Breast epithelium (tissue), 4 donors: Measurements from ENCODE around the gene LFNG. TPM values are rescaled to one million over a fixed set of nuclear protein-coding genes. Genes with fewer than 3 reads are reported as not detected.

Source experiments
- DNase-seq, 2 donors: peaks; one replicate each; pipeline ENCODE4 v3.0.0-alpha.2; 2019; ENCODE audit warnings: low spot score in 2 of 2
- H3K27ac ChIP-seq, 2 donors: fragments of 200-600 bp; sonication (generic) in 1 of 2; one replicate each; pipeline ENCODE4 v1.5.1; 2016 to 2019; ENCODE audit warnings: mild to moderate bottlenecking in 1 of 2
- H3K27me3 ChIP-seq, 2 donors: fragments of 200-600 bp; sonication (generic) in 1 of 2; one replicate each; pipeline versions ENCODE4 v1.5.1 to v1.6.0; 2017 to 2019; ENCODE audit warnings: control low read depth in 1 of 2, mild to moderate bottlenecking in 1 of 2
- H3K36me3 ChIP-seq: fragments of 200-600 bp; one replicate; pipeline ENCODE4 v1.5.1; 2019
- H3K4me1 ChIP-seq, 2 donors: fragments of 200-600 bp; sonication (generic); one replicate each; pipeline ENCODE4 v1.5.1; 2016 to 2019; ENCODE audit warnings: control low read depth in 1 of 2
- H3K4me3 ChIP-seq, 3 donors: fragments of 200-600 bp; sonication (generic); 1 replicate in 2 of 3; 2 replicates in 1 of 3; pipeline ENCODE4 v1.5.1; 2016 to 2019; ENCODE audit warnings: mild to moderate bottlenecking in 3 of 3, moderate library complexity in 2 of 3
- H3K9me3 ChIP-seq, 2 donors: fragments of 200-600 bp; sonication (generic) in 1 of 2; one replicate each; pipeline ENCODE4 v1.5.1; 2016 to 2019; ENCODE audit warnings: control low read depth in 1 of 2
- POLR2A ChIP-seq: fragments of 450-650 bp; IDR thresholded peaks from one replicate; pipeline ENCODE4 v1.6.1; 2016; ENCODE audit warnings: antibody characterized with exemption, mild to moderate bottlenecking, moderate library complexity
- POLR2AphosphoS5 ChIP-seq, 3 donors: sonication (generic); formaldehyde crosslinking; IDR thresholded peaks; one replicate each; pipeline ENCODE4 v1.6.1; 2017; ENCODE audit warnings: antibody characterized with exemption in 3 of 3
- intact Hi-C: fragments of 100-400 bp; cut with DNase I; formaldehyde crosslinking; loops from one replicate; pipeline ENCODE4 v1.15.1; 2023; ENCODE audit warnings: low total_unique reads
- total RNA-seq, 3 donors: library from RNA; depleted of rRNA; stranded (reverse); fragments of >200 nt; gene quantifications; one replicate each; pipeline ENCODE4 v1.1.0, GENCODE V29; 2016
- TF ChIP-seq, protein P1 (sequence below), 3 donors: fragments of 450-650 bp; IDR thresholded peaks; one replicate each; pipeline ENCODE4 v1.5.1; 2016 to 2017; ENCODE audit warnings: antibody characterized with exemption in 3 of 3, mild to moderate bottlenecking in 3 of 3, moderate library complexity in 3 of 3

The LFNG gene
- total RNA-seq, 3 donors from 2014 or later = 5.0 to 16.4 (median 9.1) TPM

DNA sequence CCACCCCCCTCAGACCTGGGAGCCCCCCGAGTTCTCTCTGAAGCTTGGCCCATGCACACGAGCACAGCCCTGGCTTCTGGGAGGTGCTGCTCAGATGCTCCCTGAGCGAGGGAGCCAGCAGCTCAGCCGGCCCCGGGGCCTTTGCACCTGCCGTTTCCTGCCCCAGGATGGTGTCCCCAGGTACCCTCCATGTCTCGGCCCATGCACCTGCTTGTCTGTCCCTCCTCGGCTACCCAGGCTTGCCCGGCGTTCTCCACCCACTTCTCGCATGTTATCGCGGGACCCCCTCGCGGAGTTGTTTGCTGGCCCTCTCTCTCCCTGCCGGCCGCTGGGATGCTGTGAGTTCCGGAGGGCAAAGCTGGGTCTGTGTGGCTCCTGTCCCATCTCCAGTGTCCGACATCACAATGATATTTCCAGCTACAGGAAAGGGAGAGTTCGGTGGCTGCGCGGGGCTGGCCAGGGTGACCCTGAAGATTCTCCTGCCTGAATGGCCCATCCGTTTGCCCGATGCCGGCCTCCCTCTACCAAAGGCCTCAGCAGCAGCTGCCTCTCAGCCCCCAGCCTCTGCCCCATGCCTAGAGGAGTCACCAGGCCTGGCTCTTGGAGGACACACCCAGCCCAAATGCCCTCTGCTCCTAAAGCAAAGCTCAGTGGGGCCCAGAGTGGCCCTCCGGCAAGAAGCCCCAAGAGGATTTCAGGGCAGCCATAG, 12.2 kb upstream of the LFNG start:
- DNase-seq = no peak
- H3K9me3 ChIP-seq = no peaks in the 10 kb centered on the region
- no peaks in the 10 kb centered on the region for H3K27me3 ChIP-seq
- no peaks in the 10 kb centered on the region for H3K36me3 ChIP-seq
- peaks cover 21 to 33% of the 10 kb centered on the region in 2 donors for H3K4me1 ChIP-seq
- no peak for TF ChIP-seq POLR2AphosphoS5 (IDR thresholded peaks at IDR 0.05)
- TF ChIP-seq, protein P1, sequence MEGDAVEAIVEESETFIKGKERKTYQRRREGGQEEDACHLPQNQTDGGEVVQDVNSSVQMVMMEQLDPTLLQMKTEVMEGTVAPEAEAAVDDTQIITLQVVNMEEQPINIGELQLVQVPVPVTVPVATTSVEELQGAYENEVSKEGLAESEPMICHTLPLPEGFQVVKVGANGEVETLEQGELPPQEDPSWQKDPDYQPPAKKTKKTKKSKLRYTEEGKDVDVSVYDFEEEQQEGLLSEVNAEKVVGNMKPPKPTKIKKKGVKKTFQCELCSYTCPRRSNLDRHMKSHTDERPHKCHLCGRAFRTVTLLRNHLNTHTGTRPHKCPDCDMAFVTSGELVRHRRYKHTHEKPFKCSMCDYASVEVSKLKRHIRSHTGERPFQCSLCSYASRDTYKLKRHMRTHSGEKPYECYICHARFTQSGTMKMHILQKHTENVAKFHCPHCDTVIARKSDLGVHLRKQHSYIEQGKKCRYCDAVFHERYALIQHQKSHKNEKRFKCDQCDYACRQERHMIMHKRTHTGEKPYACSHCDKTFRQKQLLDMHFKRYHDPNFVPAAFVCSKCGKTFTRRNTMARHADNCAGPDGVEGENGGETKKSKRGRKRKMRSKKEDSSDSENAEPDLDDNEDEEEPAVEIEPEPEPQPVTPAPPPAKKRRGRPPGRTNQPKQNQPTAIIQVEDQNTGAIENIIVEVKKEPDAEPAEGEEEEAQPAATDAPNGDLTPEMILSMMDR (IDR thresholded peaks at IDR 0.05) = no peak
- TF ChIP-seq POLR2A = no peak
- no peak overlapping the region for H3K4me3 ChIP-seq
- intact Hi-C loops = no loop called here
- H3K27ac ChIP-seq = peak overlapping the region; percentile 72 to 87

DNA sequence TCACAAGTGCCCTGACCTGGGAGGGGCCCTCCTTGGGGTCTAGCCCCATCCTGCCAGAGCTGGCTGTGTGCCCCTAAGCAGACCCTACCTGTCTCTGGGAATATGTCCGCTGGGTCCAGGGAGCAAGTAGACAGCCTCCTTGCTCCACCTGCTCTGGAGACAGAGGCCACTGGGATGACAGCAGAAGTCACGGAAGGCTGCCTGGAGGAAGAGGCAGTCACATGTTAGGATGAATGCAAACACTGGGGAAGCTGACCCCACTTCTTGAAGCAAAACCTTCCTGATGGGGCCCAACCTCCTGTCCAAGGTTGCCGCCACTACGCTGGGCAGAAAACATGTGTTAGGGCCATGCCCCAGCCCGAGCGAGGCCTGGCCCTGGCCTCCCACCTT, 11.7 kb upstream of the LFNG start:
- no peak for DNase-seq
- intact Hi-C loops = no loop called here
- Histone ChIP-seq H3K4me3 (peak overlapping the region in 2 of 3 donors; percentile 21 to 52), H3K36me3 (no peaks in the 10 kb centered on the region), H3K27ac (peak overlapping the region; percentile 72 to 87), H3K9me3 (no peaks in the 10 kb centered on the region), H3K4me1 (peaks cover 24 to 36% of the 10 kb centered on the region in 2 donors), H3K27me3 (no peaks in the 10 kb centered on the region)
- TF ChIP-seq POLR2A (no peak), POLR2AphosphoS5 (IDR thresholded peaks at IDR 0.05) (no peak)
- TF ChIP-seq, protein P1 (IDR thresholded peaks at IDR 0.05) = no peak

DNA sequence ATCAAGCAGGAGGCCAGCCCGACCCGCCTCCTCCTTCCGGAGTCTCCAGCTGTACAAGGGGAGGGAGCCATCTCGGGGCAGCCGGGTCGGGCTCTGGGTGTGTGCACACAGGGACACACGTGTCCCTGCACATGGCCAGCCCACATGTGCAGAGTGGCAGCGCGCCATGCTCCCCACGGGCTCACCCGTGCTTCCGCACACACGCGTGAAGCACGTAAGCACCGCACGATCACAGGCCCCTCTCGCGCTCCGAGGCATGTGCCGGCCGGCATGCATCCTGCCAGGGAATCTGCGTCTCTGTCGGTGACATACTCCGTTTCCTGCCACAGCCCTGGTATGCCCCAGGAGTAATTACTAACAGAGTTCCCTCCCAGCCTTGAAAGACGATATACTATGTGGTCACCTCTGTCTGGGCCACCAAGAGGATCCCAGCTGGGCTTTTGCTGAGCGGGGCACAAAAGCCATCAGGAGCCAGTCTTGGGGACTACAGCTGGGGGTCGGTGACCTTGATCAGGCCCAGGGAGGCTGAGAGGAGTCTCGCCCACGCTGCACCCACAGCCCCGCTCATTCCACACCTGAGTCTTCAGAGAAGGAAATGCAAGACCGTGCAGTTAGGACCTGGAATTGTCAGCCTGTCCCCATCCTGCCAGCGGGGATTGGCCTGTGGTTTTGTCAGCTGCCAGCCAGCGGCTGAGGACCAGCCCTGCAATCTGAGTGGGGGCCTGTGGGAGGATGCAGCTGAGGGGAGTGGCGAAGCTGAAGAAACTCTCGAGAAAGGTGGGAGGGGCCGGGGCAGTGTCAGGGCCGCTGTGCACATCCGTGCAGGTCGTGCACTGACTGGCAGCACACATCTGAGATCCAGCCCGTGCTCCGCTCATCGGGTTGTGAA, 11.0 kb upstream of the LFNG start:
- H3K9me3 ChIP-seq = no peaks in the 10 kb centered on the region
- intact Hi-C loops = no loop called here
- H3K36me3 ChIP-seq = no peaks in the 10 kb centered on the region
- peak overlapping the region; percentile 72 to 87 for H3K27ac ChIP-seq
- TF ChIP-seq POLR2AphosphoS5 (IDR thresholded peaks at IDR 0.05) = peak in 2 of 3 donors; percentile 34 to 71
- TF ChIP-seq, protein P1 (IDR thresholded peaks at IDR 0.05) = no peak
- peak overlapping the region in 2 of 3 donors; percentile 21 to 52 for H3K4me3 ChIP-seq
- peak in 1 of 2 donors; percentile 71 for DNase-seq
- no peaks in the 10 kb centered on the region for H3K27me3 ChIP-seq
- peaks cover 24 to 33% of the 10 kb centered on the region in 2 donors for H3K4me1 ChIP-seq

DNA sequence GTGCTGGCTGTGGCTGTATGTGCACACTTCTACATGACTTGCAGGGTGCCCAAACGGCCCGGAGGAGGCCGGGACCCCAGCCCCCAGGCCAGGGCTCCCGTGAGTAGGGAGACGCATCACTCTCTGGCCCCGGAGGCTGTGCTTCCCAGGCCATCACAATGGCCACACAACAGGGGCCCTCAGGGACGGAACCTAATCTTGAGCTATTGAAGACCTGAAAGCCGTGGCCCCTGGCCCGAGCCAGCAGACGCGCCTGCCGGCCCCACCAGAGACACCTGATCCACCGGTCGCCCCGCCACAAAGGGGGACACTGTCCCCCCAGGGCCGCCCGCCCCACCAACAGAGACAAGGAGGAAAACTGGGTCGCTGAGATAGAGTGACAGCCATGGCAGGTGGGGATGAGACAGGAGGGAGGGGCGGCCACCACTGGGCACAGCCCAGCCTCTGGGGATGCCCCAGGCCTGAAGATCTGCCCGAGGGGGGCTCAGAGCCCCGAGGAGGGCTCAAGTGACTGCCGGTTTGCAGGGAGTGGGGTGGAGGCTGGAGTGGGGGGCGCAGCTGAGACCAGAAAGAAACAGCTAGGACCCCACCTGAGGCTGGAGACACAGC, 10.2 kb upstream of the LFNG start:
- Histone ChIP-seq H3K36me3 (no peaks in the 10 kb centered on the region), H3K27me3 (no peaks in the 10 kb centered on the region), H3K4me1 (peaks cover 24 to 30% of the 10 kb centered on the region in 2 donors), H3K4me3 (peak overlapping the region in 1 of 3 donors; percentile 52), H3K27ac (peak overlapping the region; percentile 72 to 87), H3K9me3 (no peaks in the 10 kb centered on the region)
- intact Hi-C loops = no loop called here
- DNase-seq = no peak
- TF ChIP-seq POLR2A (no peak), POLR2AphosphoS5 (IDR thresholded peaks at IDR 0.05) (no peak)
- TF ChIP-seq, protein P1 (IDR thresholded peaks at IDR 0.05) = no peak
